Measurements from ENCODE around the gene TSC2.
"Not testable (repeated sequence)": the region's sequence is repeated elsewhere in the genome, so short reads cannot be mapped to it uniquely, and the experiment has no call there.

TSC2 gene

GRCh38 chr16:2121853-2122252 is 74.1 kb downstream of the TSC2 start:
- TF ChIP-seq, protein P1, sequence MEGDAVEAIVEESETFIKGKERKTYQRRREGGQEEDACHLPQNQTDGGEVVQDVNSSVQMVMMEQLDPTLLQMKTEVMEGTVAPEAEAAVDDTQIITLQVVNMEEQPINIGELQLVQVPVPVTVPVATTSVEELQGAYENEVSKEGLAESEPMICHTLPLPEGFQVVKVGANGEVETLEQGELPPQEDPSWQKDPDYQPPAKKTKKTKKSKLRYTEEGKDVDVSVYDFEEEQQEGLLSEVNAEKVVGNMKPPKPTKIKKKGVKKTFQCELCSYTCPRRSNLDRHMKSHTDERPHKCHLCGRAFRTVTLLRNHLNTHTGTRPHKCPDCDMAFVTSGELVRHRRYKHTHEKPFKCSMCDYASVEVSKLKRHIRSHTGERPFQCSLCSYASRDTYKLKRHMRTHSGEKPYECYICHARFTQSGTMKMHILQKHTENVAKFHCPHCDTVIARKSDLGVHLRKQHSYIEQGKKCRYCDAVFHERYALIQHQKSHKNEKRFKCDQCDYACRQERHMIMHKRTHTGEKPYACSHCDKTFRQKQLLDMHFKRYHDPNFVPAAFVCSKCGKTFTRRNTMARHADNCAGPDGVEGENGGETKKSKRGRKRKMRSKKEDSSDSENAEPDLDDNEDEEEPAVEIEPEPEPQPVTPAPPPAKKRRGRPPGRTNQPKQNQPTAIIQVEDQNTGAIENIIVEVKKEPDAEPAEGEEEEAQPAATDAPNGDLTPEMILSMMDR (IDR thresholded peaks at IDR 0.05; ENCODE audit: low read depth, low read length): no peak
- H3K4me3 ChIP-seq (replicated peaks in 1 of 2; ENCODE audit: low read depth in 2 of 2, low read length in 2 of 2): no peak overlapping the region
- DNase-seq (ENCODE audit: low read depth in 2 of 2): no peak

- TF ChIP-seq, protein P1 (IDR thresholded peaks at IDR 0.05; ENCODE audit: low read depth, low read length): no peak
- H3K4me3 ChIP-seq (replicated peaks in 1 of 2; ENCODE audit: low read depth in 2 of 2, low read length in 2 of 2): no peak overlapping the region
- DNase-seq (ENCODE audit: low read depth in 2 of 2): no peak
Measured at GRCh38 chr16:2122429-2122828, 74.6 kb downstream of the TSC2 start.

GRCh38 chr16:2122934-2123683 is 75.3 kb downstream of the TSC2 start:
- DNase-seq (ENCODE audit: low read depth in 2 of 2); H3K4me3 ChIP-seq (replicated peaks in 1 of 2; ENCODE audit: low read depth in 2 of 2, low read length in 2 of 2): not testable (repeated sequence)

- DNase-seq (ENCODE audit: low read depth in 2 of 2); H3K4me3 ChIP-seq (replicated peaks in 1 of 2; ENCODE audit: low read depth in 2 of 2, low read length in 2 of 2): not testable (repeated sequence)
Measured at GRCh38 chr16:2123706-2124376, 76.1 kb downstream of the TSC2 start.

GRCh38 chr16:2124377-2124693 is 76.5 kb downstream of the TSC2 start:
- H3K4me3 ChIP-seq (replicated peaks in 1 of 2; ENCODE audit: low read depth in 2 of 2, low read length in 2 of 2): peak overlapping the region in 1 of 2 donors; percentile 43

GRCh38 chr16:2124694-2125444 is 77.1 kb downstream of the TSC2 start:
- H3K4me3 ChIP-seq (replicated peaks in 1 of 2; ENCODE audit: low read depth in 2 of 2, low read length in 2 of 2): peak overlapping the region; percentile 15 to 43
- peak; percentile 76 to 86 for DNase-seq (ENCODE audit: low read depth in 2 of 2)

More at GRCh38 chr16:2124377-2124693, 76.5 kb downstream of the TSC2 start:
- not testable (repeated sequence) for DNase-seq (ENCODE audit: low read depth in 2 of 2)

DNA sequence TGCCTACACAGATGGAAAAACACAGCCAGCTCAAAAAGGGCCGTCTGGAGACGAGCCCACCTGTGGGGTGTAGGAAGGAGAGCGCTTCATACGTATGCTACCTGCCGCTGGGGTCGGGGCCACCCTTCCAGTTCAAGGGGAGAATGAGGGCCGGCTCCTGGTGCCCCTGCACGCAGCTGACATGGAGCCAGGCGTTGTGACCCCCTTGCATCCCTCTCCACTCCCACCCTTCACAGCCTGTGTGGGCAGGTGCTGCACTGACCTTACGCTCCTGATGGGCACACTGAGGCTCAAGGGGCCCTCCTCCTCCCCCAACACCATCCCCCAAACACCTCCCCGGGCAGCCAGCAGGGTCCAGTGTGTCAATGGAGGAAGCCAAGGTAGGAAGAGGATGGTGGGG is 77.8 kb downstream of the TSC2 start:
- peak overlapping the region in 1 of 2 donors; percentile 43 for H3K4me3 ChIP-seq (replicated peaks in 1 of 2; ENCODE audit: low read depth in 2 of 2, low read length in 2 of 2)
- not testable (repeated sequence) for DNase-seq (ENCODE audit: low read depth in 2 of 2)

- not testable (repeated sequence) for H3K4me3 ChIP-seq (replicated peaks in 1 of 2; ENCODE audit: low read depth in 2 of 2, low read length in 2 of 2)
- DNase-seq (ENCODE audit: low read depth in 2 of 2): peak in 1 of 2 donors; percentile 5
Measured at GRCh38 chr16:2126161-2126743, 78.5 kb downstream of the TSC2 start.

DNA sequence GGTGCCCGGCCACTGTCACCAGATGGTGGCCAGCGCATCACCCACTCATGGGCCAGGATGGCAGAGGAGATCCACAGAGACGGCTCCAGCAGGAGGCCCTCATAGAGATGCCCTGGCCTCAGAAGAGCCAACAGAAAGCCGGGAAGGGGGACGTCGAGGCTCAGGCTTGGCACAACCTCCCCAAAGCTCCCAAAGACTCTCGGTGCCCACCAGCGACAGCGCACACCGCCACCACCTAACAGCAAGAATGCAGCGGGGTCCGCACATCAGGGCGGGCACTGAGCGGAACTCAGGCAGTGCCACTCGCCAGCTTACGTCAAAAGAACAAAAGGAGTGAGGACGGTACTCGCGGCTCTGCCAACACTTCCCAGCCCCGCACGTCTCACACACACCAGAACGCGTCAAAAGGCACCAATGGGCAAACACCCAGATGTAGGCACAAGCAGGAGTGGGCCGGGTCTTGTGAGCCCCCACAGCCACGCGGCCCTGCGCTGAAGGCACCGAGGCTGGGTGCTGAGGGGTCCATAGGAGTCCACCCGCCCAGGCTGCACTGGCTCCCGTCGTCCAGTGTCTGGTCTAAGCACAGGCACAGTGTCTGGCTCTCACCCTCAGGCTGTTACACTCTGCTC is 79.3 kb downstream of the TSC2 start:
- H3K4me3 ChIP-seq (replicated peaks in 1 of 2; ENCODE audit: low read depth in 2 of 2, low read length in 2 of 2); DNase-seq (ENCODE audit: low read depth in 2 of 2): not testable (repeated sequence)

GRCh38 chr16:2127630-2128280 is 80.0 kb downstream of the TSC2 start:
- not testable (repeated sequence) for H3K4me3 ChIP-seq (replicated peaks in 1 of 2; ENCODE audit: low read depth in 2 of 2, low read length in 2 of 2)
- DNase-seq (ENCODE audit: low read depth in 2 of 2): peak; percentile 59 to 68

DNA sequence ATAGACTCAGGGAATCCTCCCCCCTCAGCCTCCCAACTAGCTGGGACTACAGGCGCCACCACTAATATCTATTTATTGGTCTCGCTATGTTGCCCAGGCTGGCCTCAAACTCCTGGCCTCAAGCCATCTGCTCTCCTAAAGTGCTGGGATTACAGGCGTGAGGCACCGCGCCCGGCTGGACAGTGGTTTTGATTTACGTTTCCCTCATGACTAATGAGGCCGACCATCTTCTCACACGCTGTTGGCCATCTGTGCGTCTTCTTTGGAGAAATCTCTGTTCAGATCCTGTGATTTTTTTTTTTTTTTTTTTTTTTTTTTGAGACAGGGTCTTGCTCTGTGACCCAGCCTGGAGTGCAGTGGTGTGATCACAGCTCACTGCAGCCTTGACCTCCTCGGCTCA is 81.5 kb downstream of the TSC2 start:
- DNase-seq (ENCODE audit: low read depth in 2 of 2): peak in 1 of 2 donors; percentile 23
- H3K4me3 ChIP-seq (replicated peaks in 1 of 2; ENCODE audit: low read depth in 2 of 2, low read length in 2 of 2): not testable (repeated sequence)

- H3K4me3 ChIP-seq (replicated peaks in 1 of 2; ENCODE audit: low read depth in 2 of 2, low read length in 2 of 2); DNase-seq (ENCODE audit: low read depth in 2 of 2): not testable (repeated sequence)
Measured at GRCh38 chr16:2129890-2130447, 82.2 kb downstream of the TSC2 start.

- H3K4me3 ChIP-seq (replicated peaks in 1 of 2; ENCODE audit: low read depth in 2 of 2, low read length in 2 of 2): peak overlapping the region in 1 of 2 donors; percentile 37
- not testable (repeated sequence) for DNase-seq (ENCODE audit: low read depth in 2 of 2)
Measured at GRCh38 chr16:2133797-2134196, 86.0 kb downstream of the TSC2 start.

GRCh38 chr16:2135071-2135470 is 87.3 kb downstream of the TSC2 start:
- DNase-seq (ENCODE audit: low read depth in 2 of 2): not testable (repeated sequence)

More at GRCh38 chr16:2135071-2135470, 87.3 kb downstream of the TSC2 start:
- H3K4me3 ChIP-seq (replicated peaks in 1 of 2; ENCODE audit: low read depth in 2 of 2, low read length in 2 of 2): peak overlapping the region; percentile 54 to 55
